Left hindlimb (tissue), 1 donor: ENCODE measurements around the gene SARDH.

Experiments
- DNase-seq: peaks from one replicate; pipeline ENCODE4 v3.0.0-alpha.2; 2018

Gene SARDH

GRCh38 chr9:133664173-133665050, 73.7 kb downstream of the SARDH start:
- DNase-seq, result no peak

DNA sequence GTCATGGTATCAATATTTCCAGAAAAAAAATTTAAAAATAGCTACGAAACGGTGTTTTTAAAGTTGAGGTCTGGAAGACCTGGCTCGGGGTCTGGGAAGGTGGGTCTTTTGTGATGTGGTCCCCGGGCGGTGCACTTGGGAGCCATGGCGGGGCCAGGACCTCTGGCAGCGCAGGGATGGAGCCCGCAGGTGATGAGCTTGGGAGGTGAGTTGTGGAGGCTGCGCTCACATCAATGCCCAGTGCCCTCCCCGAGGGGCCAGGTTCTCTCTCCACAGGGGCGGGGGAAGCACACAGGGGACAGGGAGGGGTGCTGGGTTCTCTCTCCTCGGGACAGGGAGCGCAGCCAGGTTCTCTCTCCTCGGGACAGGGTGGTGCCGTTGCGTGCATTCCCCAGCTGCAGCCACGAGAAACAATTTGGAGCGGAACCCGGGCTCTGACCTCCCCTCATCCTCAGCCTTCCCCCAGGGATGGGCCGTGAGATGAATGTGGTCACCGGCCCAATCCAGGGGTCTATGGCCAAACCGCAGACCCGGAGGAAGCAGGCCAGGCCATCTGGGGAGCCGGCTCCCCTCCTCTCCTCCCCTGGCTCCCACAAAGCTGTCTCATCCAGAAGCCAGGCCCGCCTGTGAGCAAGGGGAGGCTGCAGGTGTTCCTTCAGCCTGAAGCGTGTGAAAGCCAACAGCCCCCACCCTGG, 76.2 kb downstream of the SARDH start:
- DNase-seq, result no peak

GRCh38 chr9:133659516-133659915, 78.6 kb downstream of the SARDH start:
- DNase-seq, result no peak

- peak; percentile 63 for DNase-seq
These were observed 79.4 kb downstream of the SARDH start for GRCh38 chr9:133658442-133659431.

DNA sequence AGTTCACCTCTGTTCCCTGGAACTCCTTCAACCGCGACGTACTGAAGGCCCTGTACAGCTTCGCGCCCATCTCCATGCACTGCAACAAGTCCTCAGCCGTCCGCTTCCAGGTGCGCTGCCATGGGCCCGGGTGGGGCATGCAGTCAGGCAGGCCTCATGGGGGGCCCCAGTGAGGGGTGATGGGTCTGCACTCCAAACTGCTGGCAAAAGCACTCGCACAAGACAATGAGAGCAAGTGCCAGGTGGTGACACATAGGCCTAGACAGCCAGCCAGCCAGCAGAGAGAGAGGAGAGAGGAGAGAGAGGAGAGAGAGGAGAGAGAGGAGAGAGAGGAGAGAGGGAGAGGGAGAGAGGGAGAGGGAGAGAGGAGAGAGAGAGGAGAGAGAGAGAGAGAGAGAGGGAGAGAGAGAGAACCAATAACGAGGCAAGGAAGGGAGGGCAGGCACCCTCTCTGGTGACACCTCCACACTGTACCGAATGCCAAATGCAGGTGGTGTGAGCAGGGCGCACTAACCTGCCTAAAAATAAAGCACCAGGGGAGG, 81.0 kb downstream of the SARDH start:
- DNase-seq, result no peak

- no peak for DNase-seq
These were observed 81.7 kb downstream of the SARDH start for GRCh38 chr9:133656211-133657119.

GRCh38 chr9:133655701-133656100, 82.5 kb downstream of the SARDH start:
- DNase-seq, result no peak

- DNase-seq, result no peak
These were observed 83.2 kb downstream of the SARDH start for GRCh38 chr9:133654736-133655657.

- no peak for DNase-seq
These were observed 84.5 kb downstream of the SARDH start for GRCh38 chr9:133653638-133654037.

GRCh38 chr9:133650026-133650425, 88.1 kb downstream of the SARDH start:
- no peak for DNase-seq

GRCh38 chr9:133649194-133649593, 89.0 kb downstream of the SARDH start:
- no peak for DNase-seq

GRCh38 chr9:133647765-133648469, 90.2 kb downstream of the SARDH start:
- no peak for DNase-seq

DNA sequence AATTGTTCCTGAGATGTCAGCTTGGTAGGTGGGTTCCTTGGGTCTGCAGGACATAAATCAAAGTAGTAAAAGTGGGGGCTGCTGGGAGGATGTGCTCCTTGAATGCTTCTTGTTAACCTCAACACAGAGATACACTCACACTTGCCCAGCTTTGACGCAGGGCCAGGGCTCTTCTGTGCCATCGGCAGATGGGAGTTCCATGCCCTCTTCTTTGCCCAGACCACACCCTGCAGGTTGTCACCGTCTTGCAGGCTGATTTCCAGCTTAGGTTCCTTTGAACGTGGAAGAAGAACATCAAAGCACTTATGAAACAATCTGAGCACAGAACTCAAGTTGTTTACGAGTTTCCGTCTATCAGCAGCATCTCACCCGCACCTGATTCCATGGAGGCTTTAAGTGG, 91.0 kb downstream of the SARDH start:
- DNase-seq, result no peak

DNA sequence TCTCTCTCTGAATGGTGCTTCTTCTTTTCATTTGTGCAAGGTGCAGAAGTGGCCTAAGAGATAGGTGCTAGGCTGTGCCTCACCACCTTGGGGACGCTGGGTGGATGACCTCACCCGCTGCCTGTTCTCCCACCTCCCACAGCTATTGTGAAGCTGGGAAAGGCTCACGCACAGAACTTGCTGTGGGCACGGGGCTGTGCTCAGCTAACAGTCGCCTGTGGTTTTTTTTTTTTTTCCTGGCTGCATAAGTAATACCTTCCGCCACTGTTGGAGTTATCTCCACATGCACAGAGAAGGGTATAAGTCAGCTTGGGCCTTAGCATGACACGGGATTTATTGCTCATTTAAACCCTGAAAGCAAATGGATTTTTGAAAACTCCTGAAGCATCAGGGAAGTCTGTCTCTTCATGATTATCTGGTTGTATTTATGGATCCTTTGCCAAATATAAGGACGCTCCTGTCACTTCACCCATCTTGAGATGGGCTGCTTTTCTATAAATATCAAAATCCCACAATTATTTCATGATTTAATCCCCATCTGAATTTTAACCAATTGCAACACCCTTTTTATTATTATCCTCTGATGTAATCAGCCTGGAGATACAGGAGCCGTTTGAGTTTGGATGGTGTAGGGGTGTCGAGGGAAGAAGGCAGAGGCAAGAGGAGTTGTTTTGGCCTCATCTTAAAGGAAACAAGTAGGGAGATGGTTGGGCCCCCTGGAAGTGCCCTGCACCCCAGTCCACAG, 93.0 kb downstream of the SARDH start:
- no peak for DNase-seq

DNA sequence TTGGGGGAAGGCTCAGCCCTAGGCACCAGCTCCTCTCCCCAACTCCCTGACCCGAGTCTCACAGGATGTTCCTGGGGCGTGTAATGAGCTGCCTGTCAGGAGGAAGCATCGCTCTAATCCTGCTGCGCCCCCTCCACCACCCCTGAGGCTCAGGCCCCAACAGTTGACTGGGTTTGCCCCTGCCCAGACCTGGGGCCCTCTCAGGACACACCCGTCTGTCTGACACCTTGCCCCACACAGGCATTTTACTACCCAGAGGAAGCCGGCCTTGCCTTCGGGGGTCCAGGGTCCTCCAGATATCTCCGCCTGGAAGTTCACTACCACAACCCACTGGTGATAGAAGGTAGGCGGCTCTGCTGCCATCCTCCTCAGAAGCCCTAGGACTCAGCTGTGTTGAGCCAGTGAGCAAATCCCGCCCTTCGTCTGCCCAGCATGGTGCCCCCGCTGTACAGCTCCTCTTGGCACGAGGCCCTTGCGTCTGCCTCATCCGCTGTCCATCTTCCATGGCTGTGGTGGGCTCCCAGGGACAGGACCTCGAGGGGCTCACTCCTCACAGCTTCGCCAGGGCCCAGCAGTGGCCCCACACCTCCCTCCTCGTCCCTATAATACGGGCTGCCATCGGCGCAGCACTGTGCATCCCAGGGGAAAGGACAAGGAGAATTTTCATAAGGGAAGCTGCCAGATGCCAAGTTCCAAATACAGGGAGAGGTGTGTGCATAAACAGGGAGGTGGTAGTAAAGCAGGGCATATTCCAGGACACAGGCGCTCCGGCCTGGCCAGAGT, 94.0 kb downstream of the SARDH start:
- DNase-seq, result no peak

DNA sequence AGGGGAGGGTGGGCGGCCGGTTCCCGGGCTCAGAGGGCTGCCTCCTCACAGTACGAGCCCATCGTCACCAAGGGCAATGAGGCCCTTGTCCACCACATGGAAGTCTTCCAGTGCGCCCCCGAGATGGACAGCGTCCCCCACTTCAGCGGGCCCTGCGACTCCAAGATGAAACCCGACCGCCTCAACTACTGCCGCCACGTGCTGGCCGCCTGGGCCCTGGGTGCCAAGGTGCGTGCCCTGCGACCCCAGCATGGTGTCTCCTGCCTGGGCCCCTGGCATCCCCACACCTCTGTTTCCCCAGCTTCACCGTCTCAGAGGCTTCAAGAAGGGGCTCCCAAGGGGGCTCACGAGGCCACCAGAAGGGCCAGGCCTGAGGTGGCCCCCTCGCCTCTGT, 94.8 kb downstream of the SARDH start:
- DNase-seq, result no peak

DNA sequence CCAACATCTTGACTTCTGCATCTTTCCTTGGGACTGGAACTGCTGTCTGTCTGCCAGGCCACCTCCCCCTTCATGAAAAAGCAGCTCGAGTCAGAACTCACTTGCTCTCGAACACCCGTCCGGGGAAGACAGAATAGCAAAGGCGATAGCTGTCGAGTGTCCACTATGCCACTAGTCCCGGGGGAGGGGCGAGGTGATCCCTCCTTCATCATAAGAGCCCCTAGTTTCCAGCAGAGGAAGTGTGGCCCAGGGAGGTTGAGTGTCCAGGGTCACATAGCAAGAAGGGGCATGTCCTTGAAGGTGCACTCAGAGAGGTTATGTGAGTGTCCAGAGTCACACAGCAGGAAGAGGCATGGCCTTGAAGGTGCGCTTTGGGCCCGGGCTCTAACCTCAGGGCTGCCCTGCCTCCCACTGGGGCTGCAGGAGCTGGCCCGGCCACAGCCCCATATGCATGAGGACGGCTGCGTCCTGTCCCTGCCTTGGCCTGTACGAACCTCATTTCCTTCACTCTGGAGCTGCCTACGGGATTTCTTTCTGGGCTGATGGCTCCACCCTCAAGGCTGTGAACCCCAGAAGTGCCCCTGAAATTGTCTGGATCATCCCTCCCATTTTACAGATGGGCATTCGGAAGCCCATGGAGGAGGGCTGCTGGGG, 95.3 kb downstream of the SARDH start:
- DNase-seq, result no peak
